OCI-LY3 (cell line): ENCODE data around the gene INS.

Source experiments
- H2AFZ ChIP-seq: fragments of 200-600, 300-600 bp; shearing (Covaris generic); 2 replicates; pipeline ENCODE4 v1.6.0; 2014; ENCODE audit warnings: antibody characterized with exemption, low read depth, low read length
- H3K27ac ChIP-seq: fragments of 200-600, 300-600 bp; sonication (generic); 2 replicates; pipeline ENCODE4 v1.5.1; 2014; ENCODE audit warnings: mild to moderate bottlenecking, low read length, moderate library complexity, mixed read lengths
- H3K27me3 ChIP-seq: fragments of 200-600, 300-600 bp; sonication (generic); 2 replicates; pipeline ENCODE4 v1.6.1; 2014; ENCODE audit warnings: low read depth, low read length, mixed read lengths
- H3K36me3 ChIP-seq: fragments of 200-600, 300-600 bp; sonication (generic); replicated peaks from 2 replicates; pipeline ENCODE3; 2014; ENCODE audit warnings: low read depth, low read length, mixed read lengths
- H3K4me1 ChIP-seq: fragments of 300-600, 200-600 bp; sonication (generic); 2 replicates; pipeline ENCODE4 v1.6.1; 2014; ENCODE audit warnings: low read length, mixed read lengths
- H3K4me2 ChIP-seq: fragments of 200-600, 300-600 bp; sonication (generic); 2 replicates; pipeline ENCODE4 v1.6.1; 2014; ENCODE audit warnings: low read length, mixed read lengths
- H3K4me3 ChIP-seq: fragments of 300-600, 200-600 bp; sonication (generic); 2 replicates; pipeline ENCODE4 v1.5.1; 2014; ENCODE audit warnings: antibody characterized with exemption, mild to moderate bottlenecking, low read length, moderate library complexity
- H3K79me2 ChIP-seq: fragments of 300-600, 200-600 bp; shearing (Covaris generic); 2 replicates; pipeline ENCODE4 v1.6.1; 2014; ENCODE audit warnings: mild to moderate bottlenecking, low read length, mixed read lengths
- H3K9ac ChIP-seq: fragments of 300-600, 200-600 bp; shearing (Covaris generic); 2 replicates; pipeline ENCODE4 v1.6.0; 2014; ENCODE audit warnings: mild to moderate bottlenecking, low read length, moderate library complexity
- H3K9me3 ChIP-seq: fragments of 200-600, 300-600 bp; shearing (Covaris generic); 2 replicates; pipeline ENCODE4 v1.6.1; 2014; ENCODE audit warnings: low read length, mixed read lengths; ENCODE audit not compliant: insufficient read depth
- H4K20me1 ChIP-seq: fragments of 200-600, 300-600 bp; sonication (generic); 2 replicates; pipeline ENCODE4 v1.6.1; 2016; ENCODE audit warnings: low read length, mixed read lengths; ENCODE audit not compliant: insufficient read depth
- EZH2phosphoT487 ChIP-seq: fragments of 200-600 bp; shearing (Covaris generic); IDR thresholded peaks from 2 replicates; pipeline ENCODE4 v1.6.1; 2018; ENCODE audit warnings: antibody characterized with exemption, mixed run types, low read depth
- TF ChIP-seq, protein P1 (sequence below): fragments of 200-600, 300-600 bp; sonication (generic); IDR thresholded peaks from 2 replicates; pipeline ENCODE4 v1.5.1; 2014; ENCODE audit warnings: antibody characterized with exemption, low read length, low read depth

INS gene

DNA sequence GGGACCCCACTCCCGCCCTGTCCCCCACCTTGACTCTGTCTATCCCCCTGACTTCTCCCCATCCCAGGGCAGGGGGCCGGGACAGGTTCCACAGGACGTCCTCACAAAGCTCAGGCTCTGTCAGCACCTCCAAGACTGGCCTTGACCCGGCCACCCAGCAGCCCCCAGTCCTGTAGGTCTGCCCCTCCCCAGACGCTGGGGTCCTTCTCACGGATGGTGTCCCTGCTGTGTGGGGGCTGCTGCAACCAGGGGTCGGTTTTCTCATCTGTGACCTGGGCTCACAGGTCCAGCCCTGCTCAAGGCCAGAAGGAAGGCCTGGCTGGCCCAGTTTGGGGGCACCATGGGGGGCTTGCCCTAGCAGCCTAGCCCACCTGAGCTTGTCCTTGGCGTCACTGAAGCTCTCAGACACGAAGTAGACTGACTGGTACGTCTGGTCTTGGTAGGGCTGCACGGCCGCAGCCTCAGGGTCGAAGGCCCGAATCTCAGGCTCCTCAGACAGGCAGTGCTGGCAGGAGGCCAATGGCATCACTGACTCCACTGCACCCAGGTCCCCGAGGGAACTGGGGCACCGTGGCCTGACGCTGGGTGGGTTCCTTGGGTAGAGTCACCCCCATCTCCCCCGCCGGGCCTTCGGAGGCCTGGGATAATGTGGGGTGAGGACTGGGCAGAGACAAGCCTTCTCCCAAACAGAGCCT lies 4.0 kb upstream of the INS start:
- no peak overlapping the region for H3K9ac ChIP-seq
- H3K4me1 ChIP-seq = no peaks in the 10 kb centered on the region
- H3K36me3 ChIP-seq = no peaks in the 10 kb centered on the region
- no peaks in the 10 kb centered on the region for H3K9me3 ChIP-seq
- no peak overlapping the region for H2AFZ ChIP-seq
- H3K4me3 ChIP-seq = no peak overlapping the region
- H3K27ac ChIP-seq = no peak overlapping the region
- no peaks in the 10 kb centered on the region for H3K79me2 ChIP-seq
- no peak overlapping the region for H3K4me2 ChIP-seq
- H3K27me3 ChIP-seq = no peaks in the 10 kb centered on the region
- no peaks in the 10 kb centered on the region for H4K20me1 ChIP-seq
- TF ChIP-seq EZH2phosphoT487 = no peak

- Histone ChIP-seq H4K20me1 (no peaks in the 10 kb centered on the region), H3K9ac (no peak overlapping the region), H3K4me1 (no peaks in the 10 kb centered on the region), H3K9me3 (no peaks in the 10 kb centered on the region), H3K79me2 (no peaks in the 10 kb centered on the region), H3K36me3 (no peaks in the 10 kb centered on the region), H3K4me3 (no peak overlapping the region), H3K4me2 (no peak overlapping the region), H3K27ac (no peak overlapping the region), H2AFZ (no peak overlapping the region), H3K27me3 (no peaks in the 10 kb centered on the region)
- TF ChIP-seq, protein P1, sequence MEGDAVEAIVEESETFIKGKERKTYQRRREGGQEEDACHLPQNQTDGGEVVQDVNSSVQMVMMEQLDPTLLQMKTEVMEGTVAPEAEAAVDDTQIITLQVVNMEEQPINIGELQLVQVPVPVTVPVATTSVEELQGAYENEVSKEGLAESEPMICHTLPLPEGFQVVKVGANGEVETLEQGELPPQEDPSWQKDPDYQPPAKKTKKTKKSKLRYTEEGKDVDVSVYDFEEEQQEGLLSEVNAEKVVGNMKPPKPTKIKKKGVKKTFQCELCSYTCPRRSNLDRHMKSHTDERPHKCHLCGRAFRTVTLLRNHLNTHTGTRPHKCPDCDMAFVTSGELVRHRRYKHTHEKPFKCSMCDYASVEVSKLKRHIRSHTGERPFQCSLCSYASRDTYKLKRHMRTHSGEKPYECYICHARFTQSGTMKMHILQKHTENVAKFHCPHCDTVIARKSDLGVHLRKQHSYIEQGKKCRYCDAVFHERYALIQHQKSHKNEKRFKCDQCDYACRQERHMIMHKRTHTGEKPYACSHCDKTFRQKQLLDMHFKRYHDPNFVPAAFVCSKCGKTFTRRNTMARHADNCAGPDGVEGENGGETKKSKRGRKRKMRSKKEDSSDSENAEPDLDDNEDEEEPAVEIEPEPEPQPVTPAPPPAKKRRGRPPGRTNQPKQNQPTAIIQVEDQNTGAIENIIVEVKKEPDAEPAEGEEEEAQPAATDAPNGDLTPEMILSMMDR = no peak
- TF ChIP-seq EZH2phosphoT487 = no peak
Observed at GRCh38 chr11:2164081-2164480, 3.1 kb upstream of the INS start.

GRCh38 chr11:2163428-2163978 lies 2.5 kb upstream of the INS start:
- H3K27ac ChIP-seq = no peak overlapping the region
- no peaks in the 10 kb centered on the region for H4K20me1 ChIP-seq
- no peaks in the 10 kb centered on the region for H3K9me3 ChIP-seq
- H3K79me2 ChIP-seq = no peaks in the 10 kb centered on the region
- no peaks in the 10 kb centered on the region for H3K4me1 ChIP-seq
- H3K27me3 ChIP-seq = no peaks in the 10 kb centered on the region
- H3K4me3 ChIP-seq = no peak overlapping the region
- no peak overlapping the region for H3K4me2 ChIP-seq
- no peak overlapping the region for H3K9ac ChIP-seq
- TF ChIP-seq EZH2phosphoT487 = no peak
- TF ChIP-seq, protein P1 = no peak
- H3K36me3 ChIP-seq = no peaks in the 10 kb centered on the region
- no peak overlapping the region for H2AFZ ChIP-seq

DNA sequence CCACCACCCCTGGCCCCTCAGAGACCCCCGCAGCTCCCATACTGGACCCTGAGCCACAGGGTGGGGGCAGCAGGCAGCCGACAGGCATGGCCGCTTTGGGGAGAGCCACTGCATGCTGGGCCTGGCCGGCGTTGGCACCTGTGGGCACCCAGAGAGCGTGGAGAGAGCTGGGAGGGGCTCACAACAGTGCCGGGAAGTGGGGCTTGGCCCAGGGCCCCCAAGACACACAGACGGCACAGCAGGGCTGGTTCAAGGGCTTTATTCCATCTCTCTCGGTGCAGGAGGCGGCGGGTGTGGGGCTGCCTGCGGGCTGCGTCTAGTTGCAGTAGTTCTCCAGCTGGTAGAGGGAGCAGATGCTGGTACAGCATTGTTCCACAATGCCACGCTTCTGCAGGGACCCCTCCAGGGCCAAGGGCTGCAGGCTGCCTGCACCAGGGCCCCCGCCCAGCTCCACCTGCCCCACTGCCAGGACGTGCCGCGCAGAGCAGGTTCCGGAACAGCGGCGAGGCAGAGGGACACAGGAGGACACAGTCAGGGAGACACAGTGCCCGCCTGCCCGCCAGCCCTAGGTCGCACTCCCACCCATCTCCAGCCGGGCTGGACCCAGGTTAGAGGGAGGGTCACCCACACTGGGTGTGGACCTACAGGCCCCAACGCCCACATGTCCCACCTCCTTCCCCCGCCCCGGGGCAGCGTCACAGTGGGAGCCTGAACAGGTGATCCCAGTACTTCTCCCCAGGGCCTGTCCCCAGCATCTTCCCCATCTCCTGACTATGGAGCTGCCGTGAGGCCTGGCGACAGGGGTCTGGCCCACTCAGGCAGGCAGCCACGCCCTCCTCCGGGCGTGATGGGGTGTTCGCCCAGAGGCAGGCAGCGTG lies 1.2 kb downstream of the INS start:
- no peak overlapping the region for H3K9ac ChIP-seq
- H3K4me3 ChIP-seq = no peak overlapping the region
- H3K36me3 ChIP-seq = no peaks in the 10 kb centered on the region
- no peaks in the 10 kb centered on the region for H4K20me1 ChIP-seq
- H3K4me1 ChIP-seq = no peaks in the 10 kb centered on the region
- H3K4me2 ChIP-seq = no peak overlapping the region
- H3K27me3 ChIP-seq = no peaks in the 10 kb centered on the region
- no peaks in the 10 kb centered on the region for H3K79me2 ChIP-seq
- H3K27ac ChIP-seq = no peak overlapping the region
- H3K9me3 ChIP-seq = no peaks in the 10 kb centered on the region
- TF ChIP-seq, protein P1 = no peak
- no peak for TF ChIP-seq EZH2phosphoT487
- H2AFZ ChIP-seq = no peak overlapping the region
